ENCODE measurements around the gene PHF21A. TPM values are rescaled to one million over a fixed set of nuclear protein-coding genes. Genes with fewer than 3 reads are reported as not detected.

PHF21A gene
- total RNA-seq, 4 donors from 2014 or later, result 34.4 to 58.6 (median 47.7) TPM

DNA sequence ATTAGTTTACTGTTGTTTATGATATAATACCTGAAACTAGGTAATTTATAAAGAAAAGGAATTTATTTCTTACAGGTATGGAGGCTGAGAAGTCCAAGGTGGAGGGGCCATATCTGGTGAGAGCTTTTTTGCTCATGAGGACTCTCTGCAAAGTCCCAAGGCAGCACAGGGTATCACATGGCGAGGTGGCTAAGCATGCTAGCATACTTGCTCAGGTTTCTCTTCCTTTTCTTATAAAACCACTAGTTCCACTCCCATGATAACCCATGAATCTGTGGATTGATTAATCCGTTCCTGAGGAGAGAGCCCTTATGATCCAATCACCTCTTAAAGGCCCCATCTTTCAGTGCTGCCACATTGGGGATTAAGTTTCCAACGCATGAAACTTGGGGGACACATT, 82.7 kb downstream of the PHF21A start:
- TF ChIP-seq, protein P1, sequence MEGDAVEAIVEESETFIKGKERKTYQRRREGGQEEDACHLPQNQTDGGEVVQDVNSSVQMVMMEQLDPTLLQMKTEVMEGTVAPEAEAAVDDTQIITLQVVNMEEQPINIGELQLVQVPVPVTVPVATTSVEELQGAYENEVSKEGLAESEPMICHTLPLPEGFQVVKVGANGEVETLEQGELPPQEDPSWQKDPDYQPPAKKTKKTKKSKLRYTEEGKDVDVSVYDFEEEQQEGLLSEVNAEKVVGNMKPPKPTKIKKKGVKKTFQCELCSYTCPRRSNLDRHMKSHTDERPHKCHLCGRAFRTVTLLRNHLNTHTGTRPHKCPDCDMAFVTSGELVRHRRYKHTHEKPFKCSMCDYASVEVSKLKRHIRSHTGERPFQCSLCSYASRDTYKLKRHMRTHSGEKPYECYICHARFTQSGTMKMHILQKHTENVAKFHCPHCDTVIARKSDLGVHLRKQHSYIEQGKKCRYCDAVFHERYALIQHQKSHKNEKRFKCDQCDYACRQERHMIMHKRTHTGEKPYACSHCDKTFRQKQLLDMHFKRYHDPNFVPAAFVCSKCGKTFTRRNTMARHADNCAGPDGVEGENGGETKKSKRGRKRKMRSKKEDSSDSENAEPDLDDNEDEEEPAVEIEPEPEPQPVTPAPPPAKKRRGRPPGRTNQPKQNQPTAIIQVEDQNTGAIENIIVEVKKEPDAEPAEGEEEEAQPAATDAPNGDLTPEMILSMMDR (IDR thresholded peaks at IDR 0.05; ENCODE audit: low read depth), result no peak

DNA sequence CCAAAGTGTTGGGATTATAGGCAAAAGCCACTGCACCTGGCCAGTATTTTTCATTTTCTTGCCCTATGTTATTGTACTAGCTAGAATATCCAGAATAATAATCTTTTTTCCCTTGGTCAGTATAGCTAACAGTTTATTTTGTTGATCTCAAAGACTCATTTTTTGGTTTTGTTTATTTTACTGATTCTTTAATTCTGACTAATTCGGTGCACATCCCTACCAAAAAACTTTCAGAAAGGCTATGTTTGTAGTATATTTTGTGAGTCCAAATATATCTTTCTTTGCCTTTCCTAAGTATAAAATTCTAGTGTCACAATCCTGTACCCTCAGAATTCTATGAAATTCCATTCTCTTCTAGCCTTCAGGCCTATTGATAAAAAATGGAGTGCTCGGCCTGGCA, 84.3 kb downstream of the PHF21A start:
- TF ChIP-seq, protein P1 (IDR thresholded peaks at IDR 0.05; ENCODE audit: low read depth), result no peak

DNA sequence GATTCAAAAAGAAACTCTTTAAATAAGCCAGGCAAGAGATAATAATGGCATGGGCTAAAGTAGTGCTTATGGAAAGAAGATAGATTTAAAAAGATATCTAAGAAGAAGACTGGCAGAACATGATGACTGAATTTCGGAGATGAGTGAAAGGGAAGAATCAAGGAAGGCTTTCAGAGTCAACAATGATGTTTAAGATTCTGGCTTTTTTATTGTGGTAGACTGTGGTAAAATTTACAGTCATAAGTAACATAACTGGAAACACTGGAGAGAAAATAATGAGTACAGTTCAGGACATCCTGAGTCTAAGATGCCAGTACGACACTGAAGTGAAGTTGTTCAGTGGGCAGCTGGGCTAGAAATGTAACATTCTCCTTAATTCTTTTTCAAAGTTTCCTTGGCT, 85.2 kb downstream of the PHF21A start:
- TF ChIP-seq, protein P1 (IDR thresholded peaks at IDR 0.05; ENCODE audit: low read depth), result no peak

DNA sequence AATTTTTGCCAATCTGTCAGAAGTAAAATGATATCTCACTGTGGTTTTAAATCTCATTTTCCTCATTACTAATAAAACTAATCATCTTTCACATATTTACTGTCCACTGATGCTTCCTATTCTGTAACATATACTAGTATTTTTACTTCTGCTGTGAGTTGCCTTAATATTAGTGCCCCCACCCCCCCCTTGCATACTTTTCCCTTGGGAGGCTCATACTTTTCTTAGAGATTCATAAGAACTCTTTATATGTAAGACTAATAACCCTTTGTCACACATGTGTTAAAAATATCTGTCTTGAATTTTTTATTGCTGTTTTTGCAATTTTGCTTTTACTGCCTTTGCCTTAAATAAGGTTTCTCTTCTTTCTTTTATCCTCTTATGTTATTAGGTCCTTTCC, 87.2 kb downstream of the PHF21A start:
- TF ChIP-seq, protein P1 (IDR thresholded peaks at IDR 0.05; ENCODE audit: low read depth), result no peak

DNA sequence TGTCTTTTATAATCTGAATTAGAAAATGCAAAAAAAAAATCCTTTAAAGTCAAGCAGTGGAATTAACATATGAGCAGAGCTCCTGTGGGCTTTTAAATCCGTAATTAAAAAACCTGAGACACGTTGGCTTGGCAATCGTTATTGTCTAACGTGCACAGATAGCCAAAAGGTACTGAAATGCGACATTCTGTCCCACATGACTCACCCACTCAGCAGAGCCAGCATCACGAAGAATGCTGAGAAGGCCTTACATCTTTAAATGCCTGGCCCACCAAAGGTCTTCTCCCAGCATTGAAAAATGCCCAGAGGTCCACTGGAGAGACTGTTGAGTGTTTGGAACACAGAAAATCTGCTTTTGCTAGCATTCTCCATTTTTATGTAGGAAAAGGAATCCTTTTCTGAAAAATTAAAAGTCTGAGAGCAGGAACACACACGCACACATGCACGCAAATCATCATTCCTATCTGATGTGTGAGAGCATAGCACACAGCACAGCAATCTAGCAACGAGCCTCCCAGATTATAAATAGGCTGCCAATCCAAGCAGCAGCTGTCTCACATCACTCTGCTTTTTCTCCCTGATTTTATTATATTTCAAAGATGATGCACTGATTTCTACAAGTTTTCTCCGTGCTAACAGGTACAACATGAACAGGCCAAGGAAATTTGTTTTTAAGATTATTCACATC, 94.5 kb downstream of the PHF21A start:
- TF ChIP-seq, protein P1 (IDR thresholded peaks at IDR 0.05; ENCODE audit: low read depth), result no peak

DNA sequence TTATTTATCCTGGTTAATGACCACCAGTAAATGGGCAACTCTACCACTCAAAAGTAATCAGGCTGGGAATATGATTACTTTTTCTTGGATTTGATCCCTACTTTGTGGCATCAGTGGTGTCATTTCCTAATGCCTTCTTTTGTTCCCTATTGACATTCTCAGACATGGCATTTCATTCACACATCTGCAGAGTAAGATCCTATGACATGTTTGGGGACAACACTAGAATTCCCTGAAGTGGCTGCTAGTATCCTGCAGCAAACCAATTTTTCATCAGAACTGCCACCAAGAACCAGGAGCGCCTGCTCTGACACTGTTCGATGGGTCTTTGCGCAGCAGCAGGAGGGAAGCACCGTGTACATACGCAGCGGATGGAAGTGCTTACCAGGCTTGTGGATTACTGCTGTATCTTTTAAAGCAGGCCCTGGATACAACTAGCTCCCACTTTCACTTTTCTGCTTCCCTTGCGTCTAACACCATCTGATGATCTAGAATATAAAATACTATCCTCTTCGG, 101.1 kb downstream of the PHF21A start:
- TF ChIP-seq, protein P1 (IDR thresholded peaks at IDR 0.05; ENCODE audit: low read depth), result no peak

DNA sequence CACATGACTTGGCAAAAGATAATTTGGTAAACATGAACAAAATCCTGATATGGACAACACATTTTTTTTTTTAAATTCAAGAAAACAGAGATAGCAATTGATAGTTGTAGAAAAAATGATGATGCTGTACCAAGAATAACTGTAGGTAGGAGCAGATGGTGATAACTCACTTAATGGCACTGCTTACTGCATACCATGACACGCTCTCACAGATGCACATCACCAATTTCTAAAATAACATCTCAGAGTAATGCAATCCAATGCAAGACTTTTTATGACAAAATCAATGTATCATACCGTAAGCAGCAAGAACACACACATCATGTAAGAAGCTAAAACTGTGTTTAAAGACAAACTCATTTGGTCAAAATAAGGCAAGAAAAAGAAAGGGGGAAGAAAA, 102.6 kb downstream of the PHF21A start:
- TF ChIP-seq, protein P1 (IDR thresholded peaks at IDR 0.05; ENCODE audit: low read depth), result no peak
